Effector memory CD4-positive, alpha-beta T cell (primary cell): ENCODE results near the gene CRNKL1.

ENCODE experiments used
- DNase-seq, 3 donors: peaks; one replicate each; pipeline ENCODE4 v3.0.0-alpha.2; 2020
- H3K27ac ChIP-seq: 2 replicates; pipeline ENCODE4 v1.7.0; 2013; ENCODE audit warnings: mild to moderate bottlenecking, low read length, moderate library complexity; ENCODE audit not compliant: insufficient read depth, poor library complexity, severe bottlenecking
- H3K27me3 ChIP-seq: replicated peaks from 2 replicates; pipeline ENCODE4 v1.7.0; 2013; ENCODE audit warnings: mild to moderate bottlenecking, low read length; ENCODE audit not compliant: insufficient read depth, control insufficient read depth, poor library complexity, severe bottlenecking
- H3K36me3 ChIP-seq: 2 replicates; pipeline ENCODE4 v1.7.0; 2013; ENCODE audit warnings: mild to moderate bottlenecking, low read length, moderate library complexity; ENCODE audit not compliant: control insufficient read depth, insufficient read depth
- H3K4me1 ChIP-seq: 2 replicates; pipeline ENCODE4 v1.7.0; 2013; ENCODE audit warnings: low read length, mild to moderate bottlenecking; ENCODE audit not compliant: control insufficient read depth, insufficient read depth, poor library complexity, severe bottlenecking
- H3K4me3 ChIP-seq: 2 replicates; pipeline ENCODE4 v1.7.0; 2013; ENCODE audit warnings: low read length, low read depth, mild to moderate bottlenecking; ENCODE audit not compliant: insufficient read depth, poor library complexity, severe bottlenecking
- H3K9me3 ChIP-seq: 2 replicates; pipeline ENCODE4 v1.7.0; 2013; ENCODE audit warnings: mild to moderate bottlenecking, low read length, moderate library complexity; ENCODE audit not compliant: control insufficient read depth

CRNKL1 gene

DNA sequence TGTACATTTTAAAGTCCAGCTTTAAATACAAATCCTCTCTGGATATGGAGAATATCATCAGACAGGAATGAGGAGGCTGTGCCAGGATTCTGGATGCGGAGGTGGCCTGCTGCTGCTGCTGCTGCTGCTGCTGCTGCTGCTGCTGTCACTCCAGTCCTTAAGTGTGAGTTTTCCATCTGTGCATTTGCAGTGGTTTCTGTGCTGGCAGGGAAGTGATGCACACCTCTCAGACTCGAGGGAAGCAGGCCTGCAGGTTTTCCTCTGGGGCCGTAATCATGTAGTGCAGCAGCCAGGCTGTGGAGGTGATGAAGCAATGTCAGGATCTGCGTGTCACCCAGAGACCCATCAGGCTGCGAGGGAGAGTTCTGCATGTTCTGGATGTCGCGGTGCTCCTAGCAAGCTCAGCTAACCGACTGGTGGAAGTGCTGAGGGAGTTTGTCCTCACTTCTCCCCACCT, 32.1 kb upstream of the CRNKL1 start:
- H3K9me3 ChIP-seq = no peaks in the 10 kb centered on the region
- H3K27ac ChIP-seq = no peak overlapping the region
- H3K4me3 ChIP-seq = no peak overlapping the region
- H3K27me3 ChIP-seq = no peaks in the 10 kb centered on the region
- no peaks in the 10 kb centered on the region for H3K36me3 ChIP-seq
- H3K4me1 ChIP-seq = no peaks in the 10 kb centered on the region
- DNase-seq = no peak

DNA sequence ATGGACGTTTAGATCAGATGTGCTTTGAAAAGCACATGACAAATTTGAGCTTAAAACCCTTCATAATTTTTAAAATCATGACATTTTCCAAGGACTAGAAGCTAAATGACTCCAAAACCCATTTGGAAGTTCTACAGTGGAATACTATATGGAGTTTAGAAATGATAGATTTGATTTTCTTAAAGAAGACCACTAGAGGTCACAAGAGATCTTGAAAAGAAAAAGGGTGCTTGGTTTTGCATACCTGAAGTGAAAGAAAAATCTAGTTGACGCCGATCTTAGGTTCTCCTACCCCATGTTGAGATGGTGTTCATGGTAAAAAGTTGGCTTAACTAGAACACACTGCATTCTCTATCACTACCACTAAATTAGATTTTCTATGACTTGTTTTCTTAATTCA, 31.5 kb upstream of the CRNKL1 start:
- DNase-seq = no peak
- H3K27ac ChIP-seq = no peak overlapping the region
- H3K4me3 ChIP-seq = no peak overlapping the region
- no peaks in the 10 kb centered on the region for H3K4me1 ChIP-seq
- no peaks in the 10 kb centered on the region for H3K27me3 ChIP-seq
- H3K9me3 ChIP-seq = no peaks in the 10 kb centered on the region
- H3K36me3 ChIP-seq = no peaks in the 10 kb centered on the region

DNA sequence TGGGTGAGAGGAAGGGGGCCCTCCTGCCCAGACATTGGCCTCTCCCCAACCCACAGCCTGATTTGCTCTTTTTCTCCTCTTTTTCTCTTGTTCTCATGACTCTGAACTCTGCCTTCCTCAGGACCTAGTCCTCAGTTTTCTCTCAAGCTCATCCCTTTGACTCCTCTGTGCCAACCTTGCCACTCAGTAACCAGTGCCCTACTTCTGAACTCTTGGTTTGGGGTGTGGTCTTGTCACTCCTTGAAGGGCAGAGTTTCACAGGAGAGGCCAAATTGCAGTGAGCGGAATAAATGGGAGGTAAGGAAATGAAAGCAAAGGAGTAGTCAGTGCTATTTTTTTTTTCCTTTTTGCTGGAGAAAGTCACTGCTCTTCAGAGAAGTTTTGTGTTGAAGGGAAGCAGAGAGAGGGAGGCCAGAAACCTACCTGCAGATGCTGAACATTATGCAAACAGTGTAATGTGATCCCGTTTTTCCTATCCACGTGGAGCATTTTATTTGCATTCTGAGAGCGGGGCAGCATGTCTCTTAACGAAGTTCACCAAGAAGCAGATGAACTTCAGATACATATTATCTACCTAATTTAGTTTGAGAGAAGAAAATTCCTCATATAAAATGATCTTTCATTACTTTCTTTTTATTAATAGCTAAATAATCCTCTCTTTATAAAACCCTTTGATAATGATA, 27.0 kb upstream of the CRNKL1 start:
- no peaks in the 10 kb centered on the region for H3K36me3 ChIP-seq
- no peaks in the 10 kb centered on the region for H3K4me1 ChIP-seq
- DNase-seq = no peak
- H3K4me3 ChIP-seq = no peak overlapping the region
- no peaks in the 10 kb centered on the region for H3K9me3 ChIP-seq
- no peaks in the 10 kb centered on the region for H3K27me3 ChIP-seq
- no peak overlapping the region for H3K27ac ChIP-seq

DNA sequence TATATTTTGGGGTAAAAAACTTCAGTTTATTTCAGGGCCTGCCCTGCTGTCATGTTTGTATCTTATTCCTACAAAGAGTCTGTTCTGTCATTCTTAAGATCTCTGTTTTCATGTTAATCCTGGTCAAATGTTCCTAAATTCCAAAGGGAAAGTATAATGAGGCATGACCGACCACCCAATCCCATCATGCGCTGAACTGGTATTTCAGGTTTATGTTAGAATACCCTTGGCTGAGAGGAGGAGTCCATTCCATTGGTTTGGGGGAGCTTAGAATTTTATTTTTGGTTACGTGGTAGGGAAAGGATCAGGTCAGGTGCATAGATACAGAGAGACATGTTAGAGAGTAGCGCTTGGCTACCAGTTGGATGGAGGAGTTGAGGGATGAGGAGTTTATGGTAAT, 25.8 kb upstream of the CRNKL1 start:
- Histone ChIP-seq H3K9me3 (no peaks in the 10 kb centered on the region), H3K36me3 (no peaks in the 10 kb centered on the region), H3K4me3 (no peak overlapping the region), H3K27ac (no peak overlapping the region), H3K4me1 (no peaks in the 10 kb centered on the region), H3K27me3 (no peaks in the 10 kb centered on the region)
- DNase-seq = no peak

DNA sequence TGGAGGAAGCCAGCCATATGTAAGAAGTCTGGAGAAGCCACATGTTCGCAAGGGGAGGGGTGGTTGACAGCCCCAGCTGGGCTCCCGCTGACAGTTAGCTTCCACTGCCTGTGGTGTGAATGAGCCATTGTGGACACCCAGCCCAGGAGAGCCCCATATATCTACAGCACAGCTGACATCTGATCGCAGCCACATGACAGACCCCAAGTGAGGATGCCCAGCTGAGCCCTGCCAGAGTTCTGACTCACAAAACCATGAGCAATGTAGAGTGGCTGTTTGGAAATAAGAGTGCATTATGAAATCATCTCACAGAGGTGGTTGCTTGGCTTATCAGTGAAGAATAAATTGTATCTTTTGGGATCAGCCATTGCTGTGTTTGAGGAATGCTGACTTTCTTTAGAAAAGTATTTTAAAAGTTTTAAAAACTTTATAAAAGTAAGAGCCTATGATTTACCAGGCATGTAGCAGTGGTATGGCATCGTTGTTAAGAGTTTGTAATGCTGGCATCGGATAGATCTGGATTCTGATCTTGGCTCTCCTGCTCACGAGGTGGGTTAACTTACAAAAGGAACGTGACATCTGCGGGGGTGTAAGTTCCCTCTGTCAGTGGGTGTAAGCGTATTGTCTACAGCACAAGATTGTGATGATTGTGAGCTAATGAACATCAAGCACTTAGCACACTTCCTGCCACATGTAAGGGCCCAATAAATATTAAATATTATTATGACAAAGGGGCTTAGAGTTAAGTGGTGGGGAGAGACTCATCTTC, 24.2 kb upstream of the CRNKL1 start:
- no peaks in the 10 kb centered on the region for H3K27me3 ChIP-seq
- no peaks in the 10 kb centered on the region for H3K36me3 ChIP-seq
- no peak overlapping the region for H3K27ac ChIP-seq
- no peaks in the 10 kb centered on the region for H3K4me1 ChIP-seq
- no peak overlapping the region for H3K4me3 ChIP-seq
- no peak for DNase-seq
- no peaks in the 10 kb centered on the region for H3K9me3 ChIP-seq

DNA sequence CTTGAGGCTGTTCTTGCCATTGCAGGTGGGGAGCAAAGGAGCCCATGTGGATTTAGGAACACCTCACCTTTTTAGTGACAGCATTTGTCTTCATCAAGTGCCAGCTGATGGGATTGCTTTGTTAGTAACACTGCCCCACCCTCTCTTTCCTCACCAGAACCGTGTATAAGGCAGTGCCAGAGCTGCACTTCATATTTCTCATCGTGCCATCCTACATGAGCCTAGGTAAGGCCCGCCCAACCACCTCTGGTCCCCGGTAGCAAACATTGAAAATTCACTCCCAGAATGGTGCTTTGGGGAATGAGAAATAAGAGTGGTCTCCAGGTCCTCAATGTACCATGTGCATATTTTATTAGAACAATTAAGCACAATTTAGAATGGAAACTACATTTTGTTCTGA, 22.8 kb upstream of the CRNKL1 start:
- Histone ChIP-seq H3K27ac (no peak overlapping the region), H3K4me3 (no peak overlapping the region), H3K9me3 (no peaks in the 10 kb centered on the region), H3K36me3 (no peaks in the 10 kb centered on the region), H3K27me3 (no peaks in the 10 kb centered on the region), H3K4me1 (no peaks in the 10 kb centered on the region)
- DNase-seq = no peak

DNA sequence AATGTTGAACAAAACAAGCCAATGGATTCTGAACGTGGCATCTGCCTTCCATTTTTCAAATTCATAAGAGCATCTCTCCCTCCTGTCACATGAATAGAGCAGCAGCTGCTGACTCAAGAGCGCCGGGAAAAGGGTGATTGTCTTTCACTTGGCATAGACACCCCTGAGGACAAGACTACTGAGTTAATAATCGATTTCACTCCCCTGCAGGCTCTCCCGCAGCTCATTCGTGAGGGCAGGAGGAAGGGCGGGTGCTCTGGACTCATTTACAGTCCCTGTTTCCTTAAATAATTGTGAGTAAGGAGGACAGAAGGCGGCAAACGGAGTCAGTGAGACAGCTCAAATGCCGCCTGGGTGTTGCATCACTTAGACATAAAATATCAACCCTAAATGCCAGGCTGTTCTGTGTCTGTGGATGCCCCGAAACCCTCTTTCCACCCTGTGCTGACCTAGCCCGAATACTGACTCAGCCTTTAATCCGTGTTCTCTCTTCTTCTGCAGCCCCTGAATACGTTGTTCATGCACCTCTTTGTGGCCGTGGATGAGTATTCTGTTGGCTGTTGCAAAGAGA, 21.6 kb upstream of the CRNKL1 start:
- Histone ChIP-seq H3K36me3 (no peaks in the 10 kb centered on the region), H3K4me3 (no peak overlapping the region), H3K27me3 (no peaks in the 10 kb centered on the region), H3K9me3 (no peaks in the 10 kb centered on the region), H3K4me1 (no peaks in the 10 kb centered on the region), H3K27ac (no peak overlapping the region)
- DNase-seq = no peak

DNA sequence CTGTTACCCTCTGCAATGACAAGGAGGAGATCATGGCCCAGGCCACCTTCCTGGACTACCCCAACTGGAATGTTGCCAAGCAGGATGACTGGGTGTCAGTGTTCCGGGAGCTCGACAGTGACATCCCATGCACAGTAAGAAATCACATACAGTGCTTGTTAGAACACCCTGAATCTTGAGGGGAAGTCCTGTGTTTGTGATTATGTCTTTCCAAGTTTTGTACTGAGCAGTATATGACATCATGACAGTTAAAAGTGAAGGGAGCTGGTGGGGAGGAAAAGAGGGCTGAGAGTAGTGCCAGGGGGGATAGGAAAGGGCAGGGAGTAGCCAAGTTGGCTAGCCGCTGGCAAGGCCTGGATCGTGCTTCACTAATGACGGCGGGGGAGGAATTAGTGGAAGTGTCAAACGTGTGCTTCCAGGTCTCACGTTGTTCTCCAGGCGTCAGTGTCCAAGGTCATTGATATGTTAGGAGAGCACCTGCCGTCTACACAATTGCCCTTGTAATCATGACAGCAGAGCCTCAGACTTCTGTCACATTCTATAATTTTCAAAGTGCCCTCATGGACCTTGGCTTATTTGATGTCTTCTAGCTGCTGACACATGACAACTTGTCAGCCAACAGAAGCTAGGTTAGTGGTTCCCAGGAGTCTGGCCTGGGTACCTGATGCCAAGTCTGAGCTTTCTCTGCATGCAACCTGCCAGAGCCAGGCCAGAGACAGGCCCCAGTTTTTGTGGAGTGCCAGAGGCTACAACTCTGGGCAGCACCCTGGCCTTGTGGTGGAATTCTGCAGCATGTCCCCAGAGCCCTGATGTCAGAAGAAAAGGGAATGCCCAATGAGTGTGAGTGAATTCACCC, 18.8 kb upstream of the CRNKL1 start:
- H3K9me3 ChIP-seq = no peaks in the 10 kb centered on the region
- H3K27me3 ChIP-seq = no peaks in the 10 kb centered on the region
- H3K27ac ChIP-seq = no peak overlapping the region
- DNase-seq = no peak
- H3K4me3 ChIP-seq = no peak overlapping the region
- H3K36me3 ChIP-seq = no peaks in the 10 kb centered on the region
- no peaks in the 10 kb centered on the region for H3K4me1 ChIP-seq

DNA sequence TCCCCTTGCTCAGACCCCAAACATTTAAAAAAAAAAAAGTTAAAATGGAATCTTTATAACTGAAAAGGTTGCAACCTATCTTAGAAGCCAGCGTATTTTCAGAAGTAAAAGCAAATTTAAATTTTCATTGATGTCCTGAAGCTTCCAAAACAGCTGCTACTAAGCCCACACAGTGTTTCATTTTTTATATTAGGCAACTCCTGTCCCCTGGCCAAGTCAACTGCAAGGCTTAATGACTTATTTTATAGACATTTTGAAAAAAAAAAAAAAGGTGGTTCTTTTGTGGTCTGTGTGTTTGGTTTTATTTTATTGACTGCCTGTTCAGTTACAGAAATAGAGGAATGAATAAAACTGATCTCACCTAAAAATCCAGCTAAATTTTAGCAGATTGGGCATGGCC, 13.1 kb upstream of the CRNKL1 start:
- no peak overlapping the region for H3K4me3 ChIP-seq
- DNase-seq = no peak

More for the DNA sequence above, 13.1 kb upstream of the CRNKL1 start:
- Histone ChIP-seq H3K9me3 (no peaks in the 10 kb centered on the region), H3K27me3 (no peaks in the 10 kb centered on the region), H3K4me1 (no peaks in the 10 kb centered on the region), H3K27ac (no peak overlapping the region), H3K36me3 (no peaks in the 10 kb centered on the region)
